ENCODE measurements around the gene TMEM170A.
"Not testable (repeated sequence)": the region's sequence is repeated elsewhere in the genome, so short reads cannot be mapped to it uniquely, and the experiment has no call there.

- TF ChIP-seq, protein P1, sequence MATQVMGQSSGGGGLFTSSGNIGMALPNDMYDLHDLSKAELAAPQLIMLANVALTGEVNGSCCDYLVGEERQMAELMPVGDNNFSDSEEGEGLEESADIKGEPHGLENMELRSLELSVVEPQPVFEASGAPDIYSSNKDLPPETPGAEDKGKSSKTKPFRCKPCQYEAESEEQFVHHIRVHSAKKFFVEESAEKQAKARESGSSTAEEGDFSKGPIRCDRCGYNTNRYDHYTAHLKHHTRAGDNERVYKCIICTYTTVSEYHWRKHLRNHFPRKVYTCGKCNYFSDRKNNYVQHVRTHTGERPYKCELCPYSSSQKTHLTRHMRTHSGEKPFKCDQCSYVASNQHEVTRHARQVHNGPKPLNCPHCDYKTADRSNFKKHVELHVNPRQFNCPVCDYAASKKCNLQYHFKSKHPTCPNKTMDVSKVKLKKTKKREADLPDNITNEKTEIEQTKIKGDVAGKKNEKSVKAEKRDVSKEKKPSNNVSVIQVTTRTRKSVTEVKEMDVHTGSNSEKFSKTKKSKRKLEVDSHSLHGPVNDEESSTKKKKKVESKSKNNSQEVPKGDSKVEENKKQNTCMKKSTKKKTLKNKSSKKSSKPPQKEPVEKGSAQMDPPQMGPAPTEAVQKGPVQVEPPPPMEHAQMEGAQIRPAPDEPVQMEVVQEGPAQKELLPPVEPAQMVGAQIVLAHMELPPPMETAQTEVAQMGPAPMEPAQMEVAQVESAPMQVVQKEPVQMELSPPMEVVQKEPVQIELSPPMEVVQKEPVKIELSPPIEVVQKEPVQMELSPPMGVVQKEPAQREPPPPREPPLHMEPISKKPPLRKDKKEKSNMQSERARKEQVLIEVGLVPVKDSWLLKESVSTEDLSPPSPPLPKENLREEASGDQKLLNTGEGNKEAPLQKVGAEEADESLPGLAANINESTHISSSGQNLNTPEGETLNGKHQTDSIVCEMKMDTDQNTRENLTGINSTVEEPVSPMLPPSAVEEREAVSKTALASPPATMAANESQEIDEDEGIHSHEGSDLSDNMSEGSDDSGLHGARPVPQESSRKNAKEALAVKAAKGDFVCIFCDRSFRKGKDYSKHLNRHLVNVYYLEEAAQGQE (IDR thresholded peaks at IDR 0.05; ENCODE audit: unreplicated experiment) = not testable (repeated sequence)
- not testable (repeated sequence) for TF ChIP-seq EZH2phosphoT487 (IDR thresholded peaks at IDR 0.05; ENCODE audit: unreplicated experiment); JUNB (IDR thresholded peaks at IDR 0.05; ENCODE audit: unreplicated experiment); POLR2AphosphoS5 (IDR thresholded peaks at IDR 0.05; ENCODE audit: low read depth); EZH2 (IDR thresholded peaks at IDR 0.05; ENCODE audit: low read depth, unreplicated experiment); NANOG (IDR thresholded peaks at IDR 0.05; ENCODE audit: borderline replicate concordance)
- TF ChIP-seq, protein P2, sequence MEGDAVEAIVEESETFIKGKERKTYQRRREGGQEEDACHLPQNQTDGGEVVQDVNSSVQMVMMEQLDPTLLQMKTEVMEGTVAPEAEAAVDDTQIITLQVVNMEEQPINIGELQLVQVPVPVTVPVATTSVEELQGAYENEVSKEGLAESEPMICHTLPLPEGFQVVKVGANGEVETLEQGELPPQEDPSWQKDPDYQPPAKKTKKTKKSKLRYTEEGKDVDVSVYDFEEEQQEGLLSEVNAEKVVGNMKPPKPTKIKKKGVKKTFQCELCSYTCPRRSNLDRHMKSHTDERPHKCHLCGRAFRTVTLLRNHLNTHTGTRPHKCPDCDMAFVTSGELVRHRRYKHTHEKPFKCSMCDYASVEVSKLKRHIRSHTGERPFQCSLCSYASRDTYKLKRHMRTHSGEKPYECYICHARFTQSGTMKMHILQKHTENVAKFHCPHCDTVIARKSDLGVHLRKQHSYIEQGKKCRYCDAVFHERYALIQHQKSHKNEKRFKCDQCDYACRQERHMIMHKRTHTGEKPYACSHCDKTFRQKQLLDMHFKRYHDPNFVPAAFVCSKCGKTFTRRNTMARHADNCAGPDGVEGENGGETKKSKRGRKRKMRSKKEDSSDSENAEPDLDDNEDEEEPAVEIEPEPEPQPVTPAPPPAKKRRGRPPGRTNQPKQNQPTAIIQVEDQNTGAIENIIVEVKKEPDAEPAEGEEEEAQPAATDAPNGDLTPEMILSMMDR (conservative IDR thresholded peaks at IDR 0.05; ENCODE audit: low read depth in 2 of 2) = not testable (repeated sequence)
Observed at GRCh38 chr16:75463389-75464121, 934 bp downstream of the TMEM170A start.

Data from GM23338 (cell line).